HepG2 (cell line): ENCODE data around the gene AKAP8L. TPM values are rescaled to one million over a fixed set of nuclear protein-coding genes. Genes with fewer than 3 reads are reported as not detected.

Experiments used
- EED ChIP-seq: sonication (generic); formaldehyde crosslinking; IDR thresholded peaks from 2 replicates; pipeline ENCODE4 v1.5.0; 2020; ENCODE audit warnings: mild to moderate bottlenecking, missing genetic modification reagents
- HDAC2 ChIP-seq: sonication (generic); formaldehyde crosslinking; IDR thresholded peaks from 2 replicates; pipeline ENCODE4 v1.4.0; 2020; ENCODE audit warnings: missing genetic modification reagents
- JUND ChIP-seq: sonication (generic); formaldehyde crosslinking; IDR thresholded peaks from 2 replicates; pipeline ENCODE4 v1.8.0; 2022; ENCODE audit warnings: mild to moderate bottlenecking, missing genetic modification reagents
- KDM5A ChIP-seq: fragments of 200-600 bp; sonication (generic); IDR thresholded peaks from 2 replicates; pipeline ENCODE4 v1.7.0; 2018; ENCODE audit warnings: antibody characterized with exemption, mild to moderate bottlenecking, low read length, borderline replicate concordance
- MED8 ChIP-seq: sonication (generic); formaldehyde crosslinking; IDR thresholded peaks from 2 replicates; pipeline ENCODE4 v1.8.1; 2023; ENCODE audit warnings: mild to moderate bottlenecking, missing genetic modification reagents; ENCODE audit not compliant: insufficient replicate concordance
- NR2F1 ChIP-seq, 2 experiments: fragments of 450-650 bp in 1 of 2; formaldehyde crosslinking in 1 of 2; IDR thresholded peaks; 2 replicates each; pipeline versions ENCODE4 v1.5.0 to v1.6.1; 2016 to 2020; ENCODE audit warnings: mild to moderate bottlenecking in 1 of 2, missing compliant biosample characterization in 1 of 2, missing genetic modification reagents in 1 of 2, moderate library complexity in 1 of 2
- RBFOX2 ChIP-seq: fragments of 200-400 bp; formaldehyde crosslinking; IDR thresholded peaks from 2 replicates; pipeline ENCODE4 v1.6.1; 2017; ENCODE audit warnings: low read depth, mild to moderate bottlenecking, low read length
- SMC3 ChIP-seq: IDR thresholded peaks from 2 replicates; pipeline ENCODE4 v1.6.1; 2011; ENCODE audit warnings: low read length, improper control_type of control experiment
- ZC3H13 ChIP-seq: sonication (generic); formaldehyde crosslinking; IDR thresholded peaks from 2 replicates; pipeline ENCODE4 v1.8.1; 2023; ENCODE audit warnings: mild to moderate bottlenecking, missing genetic modification reagents, moderate library complexity
- ZMYM2 ChIP-seq: sonication (generic); formaldehyde crosslinking; IDR thresholded peaks from 2 replicates; pipeline ENCODE4 v1.8.0; 2022; ENCODE audit warnings: mild to moderate bottlenecking, missing genetic modification reagents
- ZNF317 ChIP-seq: sonication (generic); formaldehyde crosslinking; IDR thresholded peaks from 2 replicates; pipeline ENCODE4 v1.5.0; 2020; ENCODE audit warnings: mild to moderate bottlenecking, missing genetic modification reagents
- ZNF350 ChIP-seq: sonication (generic); formaldehyde crosslinking; IDR thresholded peaks from 2 replicates; pipeline ENCODE4 v1.4.0; 2020; ENCODE audit warnings: mild to moderate bottlenecking, low read depth, missing genetic modification reagents, borderline replicate concordance
- ZNF547 ChIP-seq: sonication (generic); formaldehyde crosslinking; IDR thresholded peaks from 2 replicates; pipeline ENCODE4 v1.5.1; 2020; ENCODE audit warnings: mild to moderate bottlenecking, missing genetic modification reagents
- ZNF550 ChIP-seq: sonication (generic); formaldehyde crosslinking; IDR thresholded peaks from 2 replicates; pipeline ENCODE4 v1.4.0; 2020; ENCODE audit warnings: mild to moderate bottlenecking, missing genetic modification reagents, borderline replicate concordance
- ZNF720 ChIP-seq: sonication (generic); formaldehyde crosslinking; IDR thresholded peaks from 2 replicates; pipeline ENCODE4 v1.4.0; 2020; ENCODE audit warnings: missing genetic modification reagents
- ZNF75D ChIP-seq: sonication (generic); formaldehyde crosslinking; IDR thresholded peaks from 2 replicates; pipeline ENCODE4 v1.8.1; 2023; ENCODE audit warnings: missing genetic modification reagents, mild to moderate bottlenecking, borderline replicate concordance
- polyA plus RNA-seq, 8 experiments: library from polyadenylated mRNA; depleted of rRNA in 3 of 8; stranded (reverse) in 7 of 8; unstranded in 1 of 8; fragments of >200 nt; fragmentation: Illumina TruSeq in 4 of 8; extraction: Trizol in 4 of 8; gene quantifications; 2 replicates each; pipeline versions ENCODE4 v1.2.1 to v1.2.3, GENCODE V29; 2011 to 2016; ENCODE audit warnings: low read depth in 4 of 8, missing spikeins in 1 of 8, mixed read lengths in 1 of 8; ENCODE audit not compliant: insufficient read depth in 1 of 8
- total RNA-seq, 5 experiments: library from RNA; depleted of rRNA; stranded (reverse); fragments of >200 nt; fragmentation: Illumina TruSeq; extraction: Trizol; gene quantifications; 2 replicates each; pipeline ENCODE4 v1.2.3, GENCODE V29; 2016; ENCODE audit warnings: low read depth in 1 of 5
- TF ChIP-seq, protein P1 (sequence below): sonication (generic); formaldehyde crosslinking; IDR thresholded peaks from 2 replicates; pipeline ENCODE4 v1.4.0; 2020; ENCODE audit warnings: low read depth, mild to moderate bottlenecking, missing genetic modification reagents
- TF ChIP-seq, protein P2 (sequence below): sonication (generic); formaldehyde crosslinking; IDR thresholded peaks from 2 replicates; pipeline ENCODE4 v1.5.0; 2020; ENCODE audit warnings: missing genetic modification reagents
- TF ChIP-seq, protein P3 (sequence below), 2 experiments: IDR thresholded peaks; 2 replicates each; pipeline ENCODE4 v1.6.1; 2011 to 2012; ENCODE audit warnings: low read length in 2 of 2, borderline replicate concordance in 1 of 2, low read depth in 1 of 2, mild to moderate bottlenecking in 1 of 2, moderate library complexity in 1 of 2
- TF ChIP-seq, protein P4 (sequence below): sonication (generic); formaldehyde crosslinking; IDR thresholded peaks from 2 replicates; pipeline ENCODE4 v1.5.1; 2020; ENCODE audit warnings: mild to moderate bottlenecking, missing genetic modification reagents

Gene AKAP8L
- total and polyA plus RNA-seq, 2 of the 13 experiments (the other 11 are each of a cell fraction or from before 2014, with no cell fraction given), result 48.2 to 49.6 TPM

DNA sequence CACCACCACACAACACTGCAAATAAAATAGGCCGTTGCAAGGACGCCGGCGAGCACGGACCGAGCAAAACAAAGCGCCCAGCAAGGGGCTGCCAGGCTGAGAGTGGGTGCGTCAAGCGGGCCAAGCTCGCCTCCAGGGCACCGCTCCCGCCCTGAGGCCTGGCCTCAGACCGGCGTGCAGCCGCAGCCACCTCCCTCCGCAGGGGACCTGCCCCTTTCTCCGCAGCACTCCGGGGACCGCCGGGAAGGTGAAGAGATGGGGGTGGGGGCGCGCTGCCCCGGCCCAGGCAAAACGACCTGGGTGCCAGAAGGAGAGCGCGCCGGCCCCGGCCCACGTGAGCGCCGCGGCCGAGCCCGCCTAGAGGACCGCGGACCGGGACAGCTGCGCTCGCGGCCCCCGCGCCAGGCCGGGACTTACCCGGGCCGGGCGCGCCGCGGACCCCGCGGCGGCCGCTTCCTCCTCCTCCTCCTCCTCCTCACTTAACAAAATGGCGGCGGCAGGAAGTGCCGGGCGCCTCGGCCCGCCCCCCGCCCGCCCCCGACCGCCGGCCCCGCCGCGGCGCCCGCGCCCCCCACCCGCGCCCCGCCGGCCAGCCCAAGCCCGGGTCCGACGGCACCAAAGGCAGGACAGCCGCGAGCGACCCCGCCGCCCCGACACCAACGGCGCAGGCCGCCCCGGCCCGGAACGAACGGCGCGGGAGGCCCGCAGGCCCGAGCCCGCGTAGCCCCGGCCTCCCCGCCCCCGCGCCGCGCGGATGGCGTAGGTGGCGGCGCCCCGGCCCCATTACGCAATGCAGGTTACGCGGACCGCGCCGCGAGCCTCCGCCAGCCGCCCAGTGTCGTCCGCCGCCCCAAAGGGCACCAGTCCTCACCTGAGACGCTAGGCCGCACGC lies 87.1 kb downstream of the AKAP8L start (continued):
- TF ChIP-seq, protein P1, sequence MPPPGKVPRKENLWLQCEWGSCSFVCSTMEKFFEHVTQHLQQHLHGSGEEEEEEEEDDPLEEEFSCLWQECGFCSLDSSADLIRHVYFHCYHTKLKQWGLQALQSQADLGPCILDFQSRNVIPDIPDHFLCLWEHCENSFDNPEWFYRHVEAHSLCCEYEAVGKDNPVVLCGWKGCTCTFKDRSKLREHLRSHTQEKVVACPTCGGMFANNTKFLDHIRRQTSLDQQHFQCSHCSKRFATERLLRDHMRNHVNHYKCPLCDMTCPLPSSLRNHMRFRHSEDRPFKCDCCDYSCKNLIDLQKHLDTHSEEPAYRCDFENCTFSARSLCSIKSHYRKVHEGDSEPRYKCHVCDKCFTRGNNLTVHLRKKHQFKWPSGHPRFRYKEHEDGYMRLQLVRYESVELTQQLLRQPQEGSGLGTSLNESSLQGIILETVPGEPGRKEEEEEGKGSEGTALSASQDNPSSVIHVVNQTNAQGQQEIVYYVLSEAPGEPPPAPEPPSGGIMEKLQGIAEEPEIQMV (CRISPR knock-in tag), result no peak
- TF ChIP-seq, protein P2, sequence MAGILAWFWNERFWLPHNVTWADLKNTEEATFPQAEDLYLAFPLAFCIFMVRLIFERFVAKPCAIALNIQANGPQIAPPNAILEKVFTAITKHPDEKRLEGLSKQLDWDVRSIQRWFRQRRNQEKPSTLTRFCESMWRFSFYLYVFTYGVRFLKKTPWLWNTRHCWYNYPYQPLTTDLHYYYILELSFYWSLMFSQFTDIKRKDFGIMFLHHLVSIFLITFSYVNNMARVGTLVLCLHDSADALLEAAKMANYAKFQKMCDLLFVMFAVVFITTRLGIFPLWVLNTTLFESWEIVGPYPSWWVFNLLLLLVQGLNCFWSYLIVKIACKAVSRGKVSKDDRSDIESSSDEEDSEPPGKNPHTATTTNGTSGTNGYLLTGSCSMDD (CRISPR knock-in tag), result no peak
- no peak for TF ChIP-seq MED8
- TF ChIP-seq ZNF75D (CRISPR knock-in tag), result no peak
- TF ChIP-seq, protein P3, sequence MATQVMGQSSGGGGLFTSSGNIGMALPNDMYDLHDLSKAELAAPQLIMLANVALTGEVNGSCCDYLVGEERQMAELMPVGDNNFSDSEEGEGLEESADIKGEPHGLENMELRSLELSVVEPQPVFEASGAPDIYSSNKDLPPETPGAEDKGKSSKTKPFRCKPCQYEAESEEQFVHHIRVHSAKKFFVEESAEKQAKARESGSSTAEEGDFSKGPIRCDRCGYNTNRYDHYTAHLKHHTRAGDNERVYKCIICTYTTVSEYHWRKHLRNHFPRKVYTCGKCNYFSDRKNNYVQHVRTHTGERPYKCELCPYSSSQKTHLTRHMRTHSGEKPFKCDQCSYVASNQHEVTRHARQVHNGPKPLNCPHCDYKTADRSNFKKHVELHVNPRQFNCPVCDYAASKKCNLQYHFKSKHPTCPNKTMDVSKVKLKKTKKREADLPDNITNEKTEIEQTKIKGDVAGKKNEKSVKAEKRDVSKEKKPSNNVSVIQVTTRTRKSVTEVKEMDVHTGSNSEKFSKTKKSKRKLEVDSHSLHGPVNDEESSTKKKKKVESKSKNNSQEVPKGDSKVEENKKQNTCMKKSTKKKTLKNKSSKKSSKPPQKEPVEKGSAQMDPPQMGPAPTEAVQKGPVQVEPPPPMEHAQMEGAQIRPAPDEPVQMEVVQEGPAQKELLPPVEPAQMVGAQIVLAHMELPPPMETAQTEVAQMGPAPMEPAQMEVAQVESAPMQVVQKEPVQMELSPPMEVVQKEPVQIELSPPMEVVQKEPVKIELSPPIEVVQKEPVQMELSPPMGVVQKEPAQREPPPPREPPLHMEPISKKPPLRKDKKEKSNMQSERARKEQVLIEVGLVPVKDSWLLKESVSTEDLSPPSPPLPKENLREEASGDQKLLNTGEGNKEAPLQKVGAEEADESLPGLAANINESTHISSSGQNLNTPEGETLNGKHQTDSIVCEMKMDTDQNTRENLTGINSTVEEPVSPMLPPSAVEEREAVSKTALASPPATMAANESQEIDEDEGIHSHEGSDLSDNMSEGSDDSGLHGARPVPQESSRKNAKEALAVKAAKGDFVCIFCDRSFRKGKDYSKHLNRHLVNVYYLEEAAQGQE (IDR thresholded peaks at IDR 0.05; ENCODE audit: borderline replicate concordance in 1 of 2, low read depth in 1 of 2, low read length in 2 of 2), result no peak
- TF ChIP-seq NR2F1 (CRISPR knock-in tag; IDR thresholded peaks at IDR 0.05), result no peak
- no peak for TF ChIP-seq SMC3
- TF ChIP-seq ZC3H13 (CRISPR knock-in tag), result no peak
- TF ChIP-seq EED (CRISPR knock-in tag), result no peak
- TF ChIP-seq ZNF547, result peak; percentile 41; the same call in 1 of the 2 replicates
- TF ChIP-seq JUND (CRISPR knock-in tag), result no peak
- peak; percentile 70 for TF ChIP-seq RBFOX2
- TF ChIP-seq HDAC2 (CRISPR knock-in tag), result no peak
- no peak for TF ChIP-seq ZNF317 (CRISPR knock-in tag)
- no peak for TF ChIP-seq ZMYM2 (CRISPR knock-in tag)
- no peak for TF ChIP-seq ZNF550
- TF ChIP-seq, protein P4, sequence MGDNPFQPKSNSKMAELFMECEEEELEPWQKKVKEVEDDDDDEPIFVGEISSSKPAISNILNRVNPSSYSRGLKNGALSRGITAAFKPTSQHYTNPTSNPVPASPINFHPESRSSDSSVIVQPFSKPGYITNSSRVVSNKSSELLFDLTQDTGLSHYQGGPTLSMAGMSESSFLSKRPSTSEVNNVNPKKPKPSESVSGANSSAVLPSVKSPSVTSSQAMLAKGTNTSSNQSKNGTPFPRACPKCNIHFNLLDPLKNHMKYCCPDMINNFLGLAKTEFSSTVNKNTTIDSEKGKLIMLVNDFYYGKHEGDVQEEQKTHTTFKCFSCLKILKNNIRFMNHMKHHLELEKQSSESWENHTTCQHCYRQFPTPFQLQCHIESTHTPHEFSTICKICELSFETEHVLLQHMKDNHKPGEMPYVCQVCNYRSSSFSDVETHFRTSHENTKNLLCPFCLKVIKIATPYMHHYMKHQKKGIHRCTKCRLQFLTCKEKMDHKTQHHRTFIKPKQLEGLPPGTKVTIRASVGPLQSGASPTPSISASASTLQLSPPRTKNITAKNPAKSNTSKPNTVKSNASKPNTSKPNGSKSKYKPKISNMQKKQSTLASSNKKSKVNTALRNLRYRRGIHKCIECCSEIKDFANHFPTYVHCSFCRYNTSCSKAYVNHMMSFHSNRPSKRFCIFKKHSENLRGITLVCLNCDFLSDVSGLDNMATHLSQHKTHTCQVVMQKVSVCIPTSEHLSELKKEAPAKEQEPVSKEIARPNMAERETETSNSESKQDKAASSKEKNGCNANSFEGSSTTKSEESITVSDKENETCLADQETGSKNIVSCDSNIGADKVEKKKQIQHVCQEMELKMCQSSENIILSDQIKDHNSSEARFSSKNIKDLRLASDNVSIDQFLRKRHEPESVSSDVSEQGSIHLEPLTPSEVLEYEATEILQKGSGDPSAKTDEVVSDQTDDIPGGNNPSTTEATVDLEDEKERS (CRISPR knock-in tag), result no peak
- no peak for TF ChIP-seq ZNF720 (CRISPR knock-in tag)
- TF ChIP-seq KDM5A, result no peak
- TF ChIP-seq ZNF350 (CRISPR knock-in tag), result no peak
